HEK293 (cell line): ENCODE results near the gene PITPNC1.
A peak's percentile ranks its signal among the peaks of the same experiment; 100 is the strongest.

Source experiments
- CTCF ChIA-PET: fragments of 350-600 bp; formaldehyde crosslinking; extraction: SDS; loops from one replicate; lab custom pipeline; 2021; ENCODE audit warnings: antibody characterized with exemption; lab: Yijun Ruan, JAX
- POLR2A ChIA-PET: fragments of 300-600 bp; formaldehyde crosslinking; extraction: SDS; loops from one replicate; lab custom pipeline; 2020; ENCODE audit warnings: antibody characterized with exemption, inconsistent platforms; lab: Yijun Ruan, JAX
- H3K27ac ChIP-seq: fragments of 200-500 bp; sonication (Bioruptor generic); 2 replicates; pipeline ENCODE4 v1.5.1; 2014; ENCODE audit warnings: low read depth, low read length, control low read depth, inconsistent platforms; ENCODE audit errors: extremely low read depth
- H3K36me3 ChIP-seq, 2 experiments: fragments of 200-500 bp in 1 of 2; sonication (Bioruptor generic) in 1 of 2; 1 replicate in 1 of 2; 2 replicates in 1 of 2; pipeline ENCODE4 v1.5.1; 2014 to 2017; ENCODE audit warnings: inconsistent platforms in 2 of 2, low read length in 2 of 2; ENCODE audit not compliant: control insufficient read depth in 2 of 2, insufficient read depth in 1 of 2
- H3K4me1 ChIP-seq: fragments of 200-500 bp; sonication (Bioruptor generic); 2 replicates; pipeline ENCODE4 v1.5.1; 2014; ENCODE audit warnings: mild to moderate bottlenecking, low read length, inconsistent platforms; ENCODE audit not compliant: control insufficient read depth, insufficient read depth
- H3K4me3 ChIP-seq: 2 replicates; pipeline ENCODE4 v1.5.1; 2011; ENCODE audit warnings: low read depth, mild to moderate bottlenecking, control low read depth, low read length, moderate library complexity
- H3K9me3 ChIP-seq: fragments of 200-500 bp; sonication (Bioruptor generic); 2 replicates; pipeline ENCODE4 v1.5.1; 2014; ENCODE audit warnings: low read depth, low read length, inconsistent platforms; ENCODE audit not compliant: control insufficient read depth, insufficient read depth
- EGR2 ChIP-seq: fragments of 450-650 bp; formaldehyde crosslinking; IDR thresholded peaks from 2 replicates; pipeline ENCODE4 v1.5.1; 2016; ENCODE audit warnings: low read depth, missing biosample characterization, missing genetic modification characterization
- GLI4 ChIP-seq: fragments of 450-650 bp; formaldehyde crosslinking; IDR thresholded peaks from 2 replicates; pipeline ENCODE4 v1.5.1; 2016; ENCODE audit warnings: missing biosample characterization, missing genetic modification characterization
- KLF8 ChIP-seq: fragments of 450-650 bp; formaldehyde crosslinking; IDR thresholded peaks from 2 replicates; pipeline ENCODE4 v1.5.1; 2016; ENCODE audit warnings: missing biosample characterization, missing genetic modification characterization
- MEIS1 ChIP-seq: sonication (generic); formaldehyde crosslinking; IDR thresholded peaks from 2 replicates; pipeline ENCODE4 v1.8.1; 2022; ENCODE audit warnings: missing genetic modification reagents, mild to moderate bottlenecking, borderline replicate concordance
- REPIN1 ChIP-seq: fragments of 450-650 bp; formaldehyde crosslinking; IDR thresholded peaks from 2 replicates; pipeline ENCODE4 v1.5.1; 2017; ENCODE audit warnings: missing biosample characterization, missing genetic modification characterization, low read depth
- SP3 ChIP-seq: fragments of 450-650 bp; formaldehyde crosslinking; IDR thresholded peaks from 2 replicates; pipeline ENCODE4 v1.5.1; 2016; ENCODE audit warnings: missing biosample characterization, missing genetic modification characterization
- SP7 ChIP-seq: fragments of 450-650 bp; formaldehyde crosslinking; IDR thresholded peaks from 2 replicates; pipeline ENCODE4 v1.5.1; 2016; ENCODE audit warnings: missing biosample characterization, missing genetic modification characterization
- ZBTB8A ChIP-seq: fragments of 450-650 bp; formaldehyde crosslinking; IDR thresholded peaks from 2 replicates; pipeline ENCODE4 v1.5.1; 2016; ENCODE audit warnings: missing biosample characterization, missing genetic modification characterization
- ZFP37 ChIP-seq: fragments of 450-650 bp; formaldehyde crosslinking; IDR thresholded peaks from 2 replicates; pipeline ENCODE4 v1.5.1; 2016; ENCODE audit warnings: missing biosample characterization, missing genetic modification characterization
- ZNF146 ChIP-seq: fragments of 450-650 bp; formaldehyde crosslinking; IDR thresholded peaks from 2 replicates; pipeline ENCODE4 v1.5.1; 2016; ENCODE audit warnings: missing biosample characterization, missing genetic modification characterization
- ZNF184 ChIP-seq: fragments of 450-650 bp; IDR thresholded peaks from 2 replicates; pipeline ENCODE4 v1.5.1; 2018; ENCODE audit warnings: missing biosample characterization, mild to moderate bottlenecking, missing genetic modification characterization
- ZNF214 ChIP-seq: fragments of 450-650 bp; formaldehyde crosslinking; IDR thresholded peaks from 2 replicates; pipeline ENCODE4 v1.5.1; 2017; ENCODE audit warnings: missing biosample characterization, mild to moderate bottlenecking, missing genetic modification characterization, borderline replicate concordance
- ZNF24 ChIP-seq: fragments of 450-650 bp; formaldehyde crosslinking; IDR thresholded peaks from 2 replicates; pipeline ENCODE4 v1.5.1; 2016; ENCODE audit warnings: missing biosample characterization, missing genetic modification characterization
- ZNF274 ChIP-seq, 2 experiments: fragments of 200-500 bp in 1 of 2; fragments of 450-650 bp in 1 of 2; sonication (Bioruptor generic) in 1 of 2; formaldehyde crosslinking in 1 of 2; IDR thresholded peaks; 2 replicates each; pipeline versions ENCODE4 v1.5.1 to v1.6.1; 2014 to 2016; ENCODE audit warnings: borderline replicate concordance in 1 of 2, inconsistent platforms in 1 of 2, low read length in 1 of 2, missing biosample characterization in 1 of 2, missing genetic modification characterization in 1 of 2
- ZNF366 ChIP-seq: fragments of 450-650 bp; formaldehyde crosslinking; conservative IDR thresholded peaks from 2 replicates; pipeline ENCODE4 v1.5.1; 2016; ENCODE audit warnings: missing biosample characterization, missing genetic modification characterization
- ZNF398 ChIP-seq: fragments of 450-650 bp; formaldehyde crosslinking; IDR thresholded peaks from 2 replicates; pipeline ENCODE4 v1.5.1; 2017; ENCODE audit warnings: missing biosample characterization, missing genetic modification characterization
- ZNF518A ChIP-seq: fragments of 450-650 bp; formaldehyde crosslinking; conservative IDR thresholded peaks from 2 replicates; pipeline ENCODE4 v1.5.1; 2016; ENCODE audit warnings: low read depth, missing biosample characterization, missing genetic modification characterization
- ZNF521 ChIP-seq: fragments of 450-650 bp; formaldehyde crosslinking; IDR thresholded peaks from 2 replicates; pipeline ENCODE4 v1.5.1; 2017; ENCODE audit warnings: missing biosample characterization, mild to moderate bottlenecking, missing genetic modification characterization
- ZNF558 ChIP-seq: fragments of 450-650 bp; formaldehyde crosslinking; IDR thresholded peaks from 2 replicates; pipeline ENCODE4 v1.5.1; 2016; ENCODE audit warnings: missing biosample characterization, missing genetic modification characterization
- ZNF561 ChIP-seq: fragments of 450-650 bp; IDR thresholded peaks from 2 replicates; pipeline ENCODE4 v1.5.1; 2018; ENCODE audit warnings: missing biosample characterization, missing genetic modification characterization, borderline replicate concordance
- ZNF629 ChIP-seq: fragments of 450-650 bp; formaldehyde crosslinking; IDR thresholded peaks from 2 replicates; pipeline ENCODE4 v1.5.1; 2017; ENCODE audit warnings: missing biosample characterization, missing genetic modification characterization
- ZNF639 ChIP-seq: fragments of 450-650 bp; formaldehyde crosslinking; IDR thresholded peaks from 2 replicates; pipeline ENCODE4 v1.5.1; 2016; ENCODE audit warnings: missing biosample characterization, missing genetic modification characterization
- ZNF660 ChIP-seq: fragments of 450-650 bp; IDR thresholded peaks from 2 replicates; pipeline ENCODE4 v1.5.1; 2018; ENCODE audit warnings: missing biosample characterization, mild to moderate bottlenecking, missing genetic modification characterization
- ZNF701 ChIP-seq: fragments of 450-650 bp; formaldehyde crosslinking; IDR thresholded peaks from 2 replicates; pipeline ENCODE4 v1.5.1; 2016; ENCODE audit warnings: missing biosample characterization, missing genetic modification characterization
- ZNF707 ChIP-seq: fragments of 450-650 bp; formaldehyde crosslinking; IDR thresholded peaks from 2 replicates; pipeline ENCODE4 v1.5.1; 2016; ENCODE audit warnings: missing biosample characterization, missing genetic modification characterization
- ZNF747 ChIP-seq: fragments of 450-650 bp; formaldehyde crosslinking; IDR thresholded peaks from 2 replicates; pipeline ENCODE4 v1.5.1; 2016; ENCODE audit warnings: missing biosample characterization, missing genetic modification characterization

The PITPNC1 gene

GRCh38 chr17:67502151-67502550 lies 125.1 kb downstream of the PITPNC1 start (continued):
- no peak for TF ChIP-seq ZNF518A (tag by site-specific recombination)

- no peaks in the 10 kb centered on the region for H3K9me3 ChIP-seq
- CTCF ChIA-PET: interaction anchor here (0.5 kb wide), 1 partner anchor 125 kb away, joined by 3 read pairs; no protein-coding TSS in a partner anchor
- POLR2A ChIA-PET: no interaction called here
- H3K36me3 ChIP-seq: no peaks in the 10 kb centered on the region
- no peak for TF ChIP-seq ZNF707 (tag by site-specific recombination)
- TF ChIP-seq ZBTB8A (tag by site-specific recombination): no peak
- no peak for TF ChIP-seq ZNF561 (tag by site-specific recombination)
- 0 out of 2 replicates have a peak, but pooled peaks have one; percentile 35 for TF ChIP-seq ZNF639 (tag by site-specific recombination)
- TF ChIP-seq ZNF398 (tag by site-specific recombination): no peak
- 0 out of 2 replicates have a peak, but pooled peaks have one; percentile 12 for TF ChIP-seq SP3 (tag by site-specific recombination)
- peak; percentile 85 for TF ChIP-seq ZNF184 (tag by site-specific recombination)
- no peak for TF ChIP-seq ZNF660
- peak; percentile 49; the same call in 1 of the 2 replicates for TF ChIP-seq ZNF629 (tag by site-specific recombination)
- no peak for TF ChIP-seq ZNF521 (tag by site-specific recombination)
- TF ChIP-seq SP7 (tag by site-specific recombination): peak; percentile 60; the same call in 1 of the 2 replicates
- 0 out of 2 replicates have a peak, but pooled peaks have one; percentile 33 for TF ChIP-seq ZNF366 (tag by site-specific recombination)
- peak; percentile 16; the same call in 1 of the 2 replicates for TF ChIP-seq ZNF24
- TF ChIP-seq, all 188 proteins: peak for 7
- no peak overlapping the region for H3K4me3 ChIP-seq
- peaks cover 3% of the 10 kb centered on the region for H3K4me1 ChIP-seq
- H3K27ac ChIP-seq: no peak overlapping the region
These were observed 126.1 kb downstream of the PITPNC1 start for GRCh38 chr17:67503184-67503583.

- CTCF ChIA-PET: interaction anchor here (0.5 kb wide), 1 partner anchor 125 kb away, joined by 3 read pairs; no protein-coding TSS in a partner anchor
- no peak overlapping the region for H3K27ac ChIP-seq
- POLR2A ChIA-PET: no interaction called here
- H3K36me3 ChIP-seq: no peaks in the 10 kb centered on the region
- H3K4me3 ChIP-seq: no peak overlapping the region
- H3K4me1 ChIP-seq: peaks cover 3% of the 10 kb centered on the region
- no peaks in the 10 kb centered on the region for H3K9me3 ChIP-seq
- no peak for TF ChIP-seq ZNF214
- TF ChIP-seq GLI4: no peak
- no peak for TF ChIP-seq KLF8
- no peak for TF ChIP-seq ZNF747 (tag by site-specific recombination)
- TF ChIP-seq MEIS1 (CRISPR knock-in tag): no peak
- TF ChIP-seq REPIN1 (tag by site-specific recombination): no peak
- no peak for TF ChIP-seq ZNF558 (tag by site-specific recombination)
- no peak for TF ChIP-seq ZFP37
- no peak for TF ChIP-seq ZNF146 (tag by site-specific recombination)
- TF ChIP-seq EGR2: no peak
- TF ChIP-seq ZNF701 (tag by site-specific recombination): no peak
- TF ChIP-seq ZNF274 (IDR thresholded peaks at IDR 0.05; ENCODE audit: low read length): no peak
- TF ChIP-seq ZNF274 (tag by site-specific recombination; IDR thresholded peaks at IDR 0.05; ENCODE audit: borderline replicate concordance): no peak
These were observed 126.7 kb downstream of the PITPNC1 start for GRCh38 chr17:67503739-67504138.
